OCI-LY7 (cell line): ENCODE measurements around the gene RAD54L. TPM values are rescaled to one million over a fixed set of nuclear protein-coding genes. Genes with fewer than 3 reads are reported as not detected.
A peak's percentile ranks its signal among the peaks of the same experiment; 100 is the strongest.
"Not testable (repeated sequence)": the region's sequence is repeated elsewhere in the genome, so short reads cannot be mapped to it uniquely, and the experiment has no call there.

Experiments used
- BruUV-seq: library from RNA; stranded (reverse); fragments of 400-500 nt; replicated peaks from 2 replicates; lab custom pipeline; 2021; lab: Mats Ljungman, UMichigan
- CTCF ChIA-PET: fragments of 300-600 bp; sonication (Branson Sonifier 250); formaldehyde crosslinking; loops from one replicate; lab custom pipeline; 2022; ENCODE audit warnings: antibody characterized with exemption; ENCODE audit not compliant: unreplicated experiment; lab: Charles Lee
- POLR2A ChIA-PET: fragments of 300-600 bp; sonication (Branson Sonifier 250); formaldehyde crosslinking; loops from one replicate; lab custom pipeline; 2022; ENCODE audit warnings: antibody characterized with exemption; lab: Charles Lee
- DNase-seq: peaks from one replicate; pipeline ENCODE4 v3.0.0-alpha.2; 2015; ENCODE audit warnings: low spot score
- H2AFZ ChIP-seq: fragments of 200-600 bp; sonication (generic), shearing (Covaris generic); 2 replicates; pipeline ENCODE4 v1.6.1; 2014; ENCODE audit warnings: mild to moderate bottlenecking, antibody characterized with exemption, low read length, moderate library complexity
- H3K27ac ChIP-seq: fragments of 200-600 bp; sonication (generic); 2 replicates; pipeline ENCODE4 v1.5.1; 2014; ENCODE audit warnings: mixed run types, low read depth, mild to moderate bottlenecking, moderate library complexity, low read length, inconsistent platforms; ENCODE audit not compliant: poor library complexity, severe bottlenecking
- H3K36me3 ChIP-seq: fragments of 200-600 bp; sonication (generic); 2 replicates; pipeline ENCODE4 v1.6.1; 2014; ENCODE audit warnings: mild to moderate bottlenecking, antibody characterized with exemption, low read length, moderate library complexity, mixed read lengths; ENCODE audit not compliant: insufficient read depth
- H3K4me1 ChIP-seq: fragments of 200-600 bp; sonication (generic); 2 replicates; pipeline ENCODE4 v1.5.1; 2014; ENCODE audit warnings: mild to moderate bottlenecking, low read length; ENCODE audit not compliant: insufficient read depth, poor library complexity, severe bottlenecking
- H3K4me2 ChIP-seq: fragments of 200-600 bp; sonication (generic); 2 replicates; pipeline ENCODE4 v1.6.1; 2014; ENCODE audit warnings: mild to moderate bottlenecking, low read length
- H3K4me3 ChIP-seq: fragments of 200-600 bp; sonication (generic); 2 replicates; pipeline ENCODE4 v1.5.1; 2014; ENCODE audit warnings: mild to moderate bottlenecking, low read depth, low read length; ENCODE audit not compliant: poor library complexity, severe bottlenecking
- H3K79me2 ChIP-seq: fragments of 200-600 bp; sonication (generic); 2 replicates; pipeline ENCODE4 v1.6.1; 2016; ENCODE audit warnings: low read depth, mild to moderate bottlenecking, low read length, moderate library complexity, mixed read lengths; ENCODE audit not compliant: insufficient read depth
- H3K9me2 ChIP-seq: fragments of 200-600 bp; sonication (generic); 2 replicates; pipeline ENCODE4 v1.6.1; 2016; ENCODE audit warnings: mild to moderate bottlenecking, low read length, mixed read lengths; ENCODE audit not compliant: insufficient read depth
- H3K9me3 ChIP-seq: fragments of 200-600 bp; sonication (generic); 2 replicates; pipeline ENCODE4 v1.6.1; 2014; ENCODE audit warnings: mild to moderate bottlenecking, mixed run types, low read length, mixed read lengths
- H4K20me1 ChIP-seq: fragments of 200-600 bp; sonication (generic); 2 replicates; pipeline ENCODE4 v1.6.1; 2014; ENCODE audit warnings: mild to moderate bottlenecking, antibody characterized with exemption, low read length, moderate library complexity, mixed read lengths; ENCODE audit not compliant: insufficient read depth
- intact Hi-C: fragments of 100-400 bp; cut with micrococcal nuclease; formaldehyde crosslinking; loops from one replicate; pipeline ENCODE4 v1.10.0; 2022; ENCODE audit not compliant: unreplicated experiment
- total RNA-seq, 2 experiments: library from RNA; depleted of rRNA in 1 of 2; stranded (reverse); fragments of >200 nt in 1 of 2; shearing (Covaris generic) in 1 of 2; gene quantifications; 2 replicates each; pipeline ENCODE4 v1.2.3, GENCODE V29; 2014 to 2022

RAD54L gene
- total RNA-seq, 2 experiments from 2014 or later, result 62.6 to 78.5 TPM

GRCh38 chr1:46322191-46322590 lies 74.6 kb downstream of the RAD54L start:
- H3K27ac ChIP-seq, CTCF ChIA-PET, H2AFZ ChIP-seq, H3K4me3 ChIP-seq, H3K4me2 ChIP-seq, H3K9me2 ChIP-seq, DNase-seq, H3K9me3 ChIP-seq, BruUV-seq, H4K20me1 ChIP-seq, H3K79me2 ChIP-seq, intact Hi-C loops: not testable (repeated sequence)
- peaks cover 31% of the 10 kb centered on the region for H3K4me1 ChIP-seq
- POLR2A ChIA-PET, result interaction anchor here (0.6 kb wide), 1 partner anchor 280 kb away, joined by 3 read pairs; no protein-coding TSS in a partner anchor
- H3K36me3 ChIP-seq, result peaks cover 16% of the 10 kb centered on the region

- CTCF ChIA-PET, H3K79me2 ChIP-seq, H3K9me3 ChIP-seq, BruUV-seq, intact Hi-C loops, H3K36me3 ChIP-seq, H4K20me1 ChIP-seq, H3K9me2 ChIP-seq: not testable (repeated sequence)
- H3K4me2 ChIP-seq, result peak overlapping the region; percentile 56
- peak overlapping the region; percentile 36 for H3K4me3 ChIP-seq
- DNase-seq, result peak; percentile 42
- peak overlapping the region; percentile 89 for H3K27ac ChIP-seq
- peak overlapping the region; percentile 94 for H2AFZ ChIP-seq
- POLR2A ChIA-PET, result interaction anchor here (0.6 to 2.0 kb wide), 6 partner anchors 8 to 74 kb away, joined by 3 to 13 read pairs (median 4); partner anchors contain the start of gene NSUN4
- H3K4me1 ChIP-seq, result peaks cover 34% of the 10 kb centered on the region
Observed at GRCh38 chr1:46325285-46326076, 77.9 kb downstream of the RAD54L start.

Other genes with a start within 250 kb of the RAD54L start
- gene PIK3R3, start 115.1 kb upstream of the RAD54L start, total RNA-seq (2014; rRNA removed; shearing (Covaris generic)), result 12.7 and 16.2 TPM in 2 replicates
- 25.8 and 27.0 TPM in 2 replicates for gene PIK3R3, start 115.1 kb upstream of the RAD54L start, total RNA-seq (2022)
- not detected in 2 replicates for gene TSPAN1, start 72.7 kb upstream of the RAD54L start, total RNA-seq (2014; rRNA removed; shearing (Covaris generic))
- not detected in 2 replicates for gene TSPAN1, start 72.7 kb upstream of the RAD54L start, total RNA-seq (2022)
- gene P3R3URF, start 71.3 kb upstream of the RAD54L start, total RNA-seq (2014; rRNA removed; shearing (Covaris generic)), result not detected in 2 replicates
- gene P3R3URF, start 71.3 kb upstream of the RAD54L start, total RNA-seq (2022), result not detected in 2 replicates
- 26.8 and 37.3 TPM in 2 replicates for gene POMGNT1, start 49.3 kb upstream of the RAD54L start, total RNA-seq (2014; rRNA removed; shearing (Covaris generic))
- 30.8 and 33.7 TPM in 2 replicates for gene POMGNT1, start 49.3 kb upstream of the RAD54L start, total RNA-seq (2022)
- 0.25 and 0.51 TPM in 2 replicates for gene LURAP1, start 44.4 kb upstream of the RAD54L start, total RNA-seq (2014; rRNA removed; shearing (Covaris generic))
- gene LURAP1, start 44.4 kb upstream of the RAD54L start, total RNA-seq (2022), result 0.17 and 0.20 TPM in 2 replicates
- gene LRRC41, start 55.9 kb downstream of the RAD54L start, total RNA-seq (2014; rRNA removed; shearing (Covaris generic)), result 24.1 and 36.8 TPM in 2 replicates
- 43.7 and 48.8 TPM in 2 replicates for gene LRRC41, start 55.9 kb downstream of the RAD54L start, total RNA-seq (2022)
- gene UQCRH, start 55.9 kb downstream of the RAD54L start, total RNA-seq (2014; rRNA removed; shearing (Covaris generic)), result 693 and 1,106 TPM in 2 replicates
- gene UQCRH, start 55.9 kb downstream of the RAD54L start, total RNA-seq (2022), result 450 and 489 TPM in 2 replicates
- gene NSUN4, start 93.0 kb downstream of the RAD54L start, total RNA-seq (2014; rRNA removed; shearing (Covaris generic)), result 13.2 and 26.6 TPM in 2 replicates
- gene NSUN4, start 93.0 kb downstream of the RAD54L start, total RNA-seq (2022), result 29.8 and 33.5 TPM in 2 replicates
- 20.1 and 25.4 TPM in 2 replicates for gene FAAH, start 146.6 kb downstream of the RAD54L start, total RNA-seq (2014; rRNA removed; shearing (Covaris generic))
- 21.9 and 24.8 TPM in 2 replicates for gene FAAH, start 146.6 kb downstream of the RAD54L start, total RNA-seq (2022)
- not detected in 2 replicates for gene DMBX1, start 242.1 kb downstream of the RAD54L start, total RNA-seq (2014; rRNA removed; shearing (Covaris generic))
- gene DMBX1, start 242.1 kb downstream of the RAD54L start, total RNA-seq (2022), result not detected in 2 replicates